Measurements from ENCODE around the gene PRKD2.

Gene PRKD2

GRCh38 chr19:46723471-46723870 lies 6.6 kb upstream of the PRKD2 start:
- peaks cover 14% of the 10 kb centered on the region for H3K4me1 Mint-ChIP-seq (ENCODE audit: low read depth)
- H3K9me3 Mint-ChIP-seq: no peaks in the 10 kb centered on the region
- no peaks in the 10 kb centered on the region for H3K27me3 Mint-ChIP-seq
- no peak overlapping the region for H3K4me3 Mint-ChIP-seq
- H3K27ac Mint-ChIP-seq: no peak overlapping the region
- H3K36me3 Mint-ChIP-seq (ENCODE audit: low read depth): peaks cover 92% of the 10 kb centered on the region
- DNase-seq: no peak

GRCh38 chr19:46723023-46723461 lies 6.1 kb upstream of the PRKD2 start:
- Mint-ChIP-seq H3K27me3 (no peaks in the 10 kb centered on the region), H3K27ac (no peak overlapping the region), H3K9me3 (no peaks in the 10 kb centered on the region), H3K4me1 (ENCODE audit: low read depth) (peaks cover 18% of the 10 kb centered on the region), H3K4me3 (no peak overlapping the region), H3K36me3 (ENCODE audit: low read depth) (peaks cover 93% of the 10 kb centered on the region)
- DNase-seq: no peak

DNA sequence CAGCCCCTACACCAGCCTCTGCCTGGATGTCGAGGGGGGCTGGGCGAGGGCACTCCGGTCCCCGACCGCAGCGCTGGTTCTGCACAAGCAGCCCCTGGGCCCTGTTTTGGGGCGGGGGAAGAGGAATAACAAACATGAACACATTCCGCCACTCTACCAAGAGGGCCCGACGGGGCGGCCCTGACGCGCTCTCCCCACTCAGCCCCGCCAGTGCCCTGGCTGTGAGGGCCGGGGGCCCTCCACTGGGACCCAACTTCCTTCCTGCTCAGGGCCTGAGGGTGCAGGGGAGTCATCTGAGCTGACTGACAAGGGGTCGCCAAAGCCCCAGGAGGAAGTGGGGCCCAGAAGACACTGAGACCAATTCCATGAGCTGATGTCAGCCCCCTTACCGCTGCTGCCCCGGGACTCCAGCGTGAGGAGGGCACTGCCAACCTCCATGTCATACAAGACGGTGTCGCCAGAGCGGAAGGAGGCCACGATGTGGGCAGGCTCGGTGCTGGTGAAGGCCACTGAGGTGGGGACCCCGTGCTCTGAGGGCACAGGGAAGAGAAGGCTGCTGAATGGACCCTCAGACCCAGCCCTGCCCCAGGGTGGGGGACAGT lies 5.6 kb upstream of the PRKD2 start:
- no peak overlapping the region for H3K4me3 Mint-ChIP-seq
- H3K27ac Mint-ChIP-seq: no peak overlapping the region
- peaks cover 95% of the 10 kb centered on the region for H3K36me3 Mint-ChIP-seq (ENCODE audit: low read depth)
- no peak for DNase-seq
- no peaks in the 10 kb centered on the region for H3K9me3 Mint-ChIP-seq
- no peaks in the 10 kb centered on the region for H3K27me3 Mint-ChIP-seq
- peaks cover 23% of the 10 kb centered on the region for H3K4me1 Mint-ChIP-seq (ENCODE audit: low read depth)

DNA sequence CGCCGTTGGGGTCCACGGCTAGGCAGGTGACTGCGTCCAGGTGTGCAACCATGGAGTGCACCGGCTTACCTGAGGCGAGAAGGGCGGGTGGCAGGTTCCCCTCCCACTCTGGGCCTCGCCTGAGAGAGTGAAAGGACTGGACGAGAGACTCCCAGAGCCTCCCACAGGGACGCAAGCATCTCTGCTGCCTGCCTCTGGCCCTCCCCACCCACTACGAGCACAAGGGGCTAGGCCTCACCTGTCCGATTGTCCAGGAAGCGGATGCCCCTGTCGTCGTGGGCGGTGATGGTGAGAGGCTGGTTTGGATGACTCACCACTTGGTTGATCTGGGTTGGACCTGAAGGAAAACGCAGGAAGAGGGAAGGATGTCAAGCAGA lies 5.1 kb upstream of the PRKD2 start:
- no peak for DNase-seq
- Mint-ChIP-seq H3K4me3 (no peak overlapping the region), H3K9me3 (no peaks in the 10 kb centered on the region), H3K27ac (no peak overlapping the region), H3K4me1 (ENCODE audit: low read depth) (peaks cover 24% of the 10 kb centered on the region), H3K36me3 (ENCODE audit: low read depth) (peaks cover 90% of the 10 kb centered on the region), H3K27me3 (no peaks in the 10 kb centered on the region)

DNA sequence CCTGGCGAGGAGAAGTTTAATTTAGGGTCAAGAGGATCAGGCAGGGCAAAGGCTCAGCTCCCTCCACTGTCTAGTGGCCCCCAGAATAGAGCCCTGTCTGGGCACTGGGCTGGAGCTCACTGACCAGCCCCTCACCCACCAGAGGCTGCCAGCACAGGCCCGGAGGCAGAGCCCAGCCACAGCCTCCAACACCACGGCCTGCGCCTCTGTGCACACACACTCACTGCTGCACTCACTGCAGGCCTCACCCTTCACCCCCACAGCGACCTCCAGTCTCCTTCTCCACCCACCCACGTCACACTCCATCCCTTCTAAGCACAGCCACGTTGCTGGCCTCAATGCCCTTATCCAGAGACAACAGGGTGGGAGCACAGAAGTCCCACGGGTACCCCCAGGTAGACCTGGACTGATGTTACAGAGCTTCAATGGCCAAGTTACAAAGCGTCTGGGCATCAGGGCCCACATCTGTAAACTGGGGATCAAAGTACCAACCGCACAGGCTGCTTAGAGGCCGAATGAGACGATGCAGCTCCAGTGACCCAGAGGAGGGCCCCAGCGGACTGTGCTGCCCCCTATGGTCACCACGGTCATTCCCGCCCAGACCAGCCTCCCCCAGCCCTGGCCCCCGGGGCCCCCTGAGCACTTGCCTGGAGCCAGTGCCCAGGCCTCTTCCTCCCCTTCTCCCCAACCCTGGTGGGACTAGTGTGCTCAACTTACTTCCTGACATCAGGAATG lies 4.5 kb upstream of the PRKD2 start:
- Mint-ChIP-seq H3K27ac (peak overlapping the region; percentile 40), H3K36me3 (ENCODE audit: low read depth) (peaks cover 89% of the 10 kb centered on the region), H3K9me3 (no peaks in the 10 kb centered on the region), H3K4me3 (no peak overlapping the region), H3K27me3 (no peaks in the 10 kb centered on the region), H3K4me1 (ENCODE audit: low read depth) (peaks cover 24% of the 10 kb centered on the region)
- no peak for DNase-seq

GRCh38 chr19:46720503-46721239 lies 3.8 kb upstream of the PRKD2 start:
- DNase-seq: no peak
- Mint-ChIP-seq H3K4me3 (no peak overlapping the region), H3K9me3 (no peaks in the 10 kb centered on the region), H3K27ac (no peak overlapping the region), H3K36me3 (ENCODE audit: low read depth) (peaks cover 88% of the 10 kb centered on the region), H3K4me1 (ENCODE audit: low read depth) (peaks cover 27% of the 10 kb centered on the region), H3K27me3 (no peaks in the 10 kb centered on the region)

- DNase-seq: no peak
- H3K9me3 Mint-ChIP-seq: no peaks in the 10 kb centered on the region
- peaks cover 86% of the 10 kb centered on the region for H3K36me3 Mint-ChIP-seq (ENCODE audit: low read depth)
- peak overlapping the region; percentile 11 for H3K27ac Mint-ChIP-seq
- no peak overlapping the region for H3K4me3 Mint-ChIP-seq
- H3K27me3 Mint-ChIP-seq: no peaks in the 10 kb centered on the region
- H3K4me1 Mint-ChIP-seq (ENCODE audit: low read depth): peaks cover 34% of the 10 kb centered on the region
These were observed 3.0 kb upstream of the PRKD2 start for GRCh38 chr19:46719629-46720502.

DNA sequence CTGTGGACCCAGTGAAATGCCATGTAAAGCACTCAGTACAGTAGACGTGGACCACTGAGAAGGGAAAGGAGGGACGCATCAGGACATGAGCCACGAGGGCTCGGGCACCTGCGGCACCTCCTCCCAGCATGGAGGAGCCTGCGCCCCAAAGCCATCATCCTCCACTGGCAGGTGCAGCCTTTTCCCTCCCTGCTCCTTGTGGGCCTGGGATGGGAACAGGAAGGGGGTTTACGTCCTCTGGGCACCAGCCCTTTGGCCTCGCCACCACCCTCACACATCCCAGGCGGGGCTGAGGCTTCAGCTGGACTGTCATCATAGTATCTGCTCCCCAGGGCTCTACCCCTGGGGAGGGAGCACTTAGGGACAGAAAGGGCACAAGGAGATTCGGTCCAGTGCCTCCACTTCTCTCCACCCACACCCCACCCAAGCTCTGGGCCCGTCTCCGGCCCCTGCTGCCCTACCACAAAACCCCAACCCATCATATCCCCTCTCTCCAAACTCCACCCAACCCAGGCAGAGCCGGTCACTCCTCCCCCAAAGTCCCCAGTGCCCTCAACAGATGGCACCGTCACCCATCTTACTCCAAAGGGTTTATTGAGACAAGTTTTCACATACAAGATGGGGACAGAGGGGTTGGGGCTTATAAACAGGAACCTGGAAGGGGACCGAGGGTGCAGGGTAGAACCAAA lies 2.2 kb upstream of the PRKD2 start:
- DNase-seq: no peak
- peaks cover 39% of the 10 kb centered on the region for H3K4me1 Mint-ChIP-seq (ENCODE audit: low read depth)
- no peaks in the 10 kb centered on the region for H3K27me3 Mint-ChIP-seq
- H3K36me3 Mint-ChIP-seq (ENCODE audit: low read depth): peaks cover 79% of the 10 kb centered on the region
- H3K9me3 Mint-ChIP-seq: no peaks in the 10 kb centered on the region
- no peak overlapping the region for H3K4me3 Mint-ChIP-seq
- peak overlapping the region; percentile 94 for H3K27ac Mint-ChIP-seq

GRCh38 chr19:46718157-46718933 lies 1.4 kb upstream of the PRKD2 start:
- H3K36me3 Mint-ChIP-seq (ENCODE audit: low read depth): peaks cover 73% of the 10 kb centered on the region
- no peaks in the 10 kb centered on the region for H3K9me3 Mint-ChIP-seq
- no peaks in the 10 kb centered on the region for H3K27me3 Mint-ChIP-seq
- peaks cover 44% of the 10 kb centered on the region for H3K4me1 Mint-ChIP-seq (ENCODE audit: low read depth)
- H3K4me3 Mint-ChIP-seq: peak overlapping the region; percentile 93
- H3K27ac Mint-ChIP-seq: peak overlapping the region; percentile 94
- DNase-seq: peak; percentile 71

- no peaks in the 10 kb centered on the region for H3K9me3 Mint-ChIP-seq
- DNase-seq: peak; percentile 60
- H3K27ac Mint-ChIP-seq: peak overlapping the region; percentile 94
- no peaks in the 10 kb centered on the region for H3K27me3 Mint-ChIP-seq
- H3K36me3 Mint-ChIP-seq (ENCODE audit: low read depth): peaks cover 70% of the 10 kb centered on the region
- H3K4me3 Mint-ChIP-seq: peak overlapping the region; percentile 93
- H3K4me1 Mint-ChIP-seq (ENCODE audit: low read depth): peaks cover 45% of the 10 kb centered on the region
These were observed 816 bp upstream of the PRKD2 start for GRCh38 chr19:46717716-46718143.

- H3K36me3 Mint-ChIP-seq (ENCODE audit: low read depth): peaks cover 64% of the 10 kb centered on the region
- H3K27me3 Mint-ChIP-seq: no peaks in the 10 kb centered on the region
- no peak for DNase-seq
- H3K9me3 Mint-ChIP-seq: no peaks in the 10 kb centered on the region
- peak overlapping the region; percentile 94 for H3K27ac Mint-ChIP-seq
- H3K4me1 Mint-ChIP-seq (ENCODE audit: low read depth): peaks cover 47% of the 10 kb centered on the region
- peak overlapping the region; percentile 93 for H3K4me3 Mint-ChIP-seq
These were observed 261 bp downstream of the PRKD2 start for GRCh38 chr19:46716672-46717033.

GRCh38 chr19:46715975-46716671 lies 791 bp downstream of the PRKD2 start:
- no peaks in the 10 kb centered on the region for H3K27me3 Mint-ChIP-seq
- peaks cover 61% of the 10 kb centered on the region for H3K36me3 Mint-ChIP-seq (ENCODE audit: low read depth)
- H3K9me3 Mint-ChIP-seq: no peaks in the 10 kb centered on the region

DNA sequence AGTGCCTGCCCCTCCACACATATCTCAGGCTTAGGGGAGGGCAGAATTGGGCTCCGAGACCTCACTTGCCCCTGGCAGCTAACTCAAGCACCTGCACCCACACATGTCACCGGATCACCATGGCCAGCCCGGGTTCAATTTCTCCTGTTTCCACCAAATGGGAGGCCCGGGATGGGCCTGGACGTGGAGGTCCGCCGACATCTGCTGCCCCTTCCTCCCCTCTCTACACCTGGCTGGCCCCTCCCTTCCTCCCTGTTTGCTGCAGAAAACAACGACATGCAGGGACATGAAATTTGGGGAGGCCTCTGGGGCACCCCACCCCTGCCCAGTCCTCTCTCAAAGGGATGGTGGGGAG lies 1.3 kb downstream of the PRKD2 start:
- Mint-ChIP-seq H3K36me3 (ENCODE audit: low read depth) (peaks cover 60% of the 10 kb centered on the region), H3K9me3 (no peaks in the 10 kb centered on the region), H3K4me3 (peak overlapping the region; percentile 93), H3K27me3 (no peaks in the 10 kb centered on the region), H3K4me1 (ENCODE audit: low read depth) (peaks cover 50% of the 10 kb centered on the region), H3K27ac (peak overlapping the region; percentile 94)
- no peak for DNase-seq

More at GRCh38 chr19:46715975-46716671, 791 bp downstream of the PRKD2 start:
- Mint-ChIP-seq H3K4me1 (ENCODE audit: low read depth) (peaks cover 48% of the 10 kb centered on the region), H3K27ac (peak overlapping the region; percentile 94), H3K4me3 (peak overlapping the region; percentile 93)
- peak; percentile 56 for DNase-seq
